Esophagus squamous epithelium (tissue), 5 donors: ENCODE results near the gene SYT17. TPM values are rescaled to one million over a fixed set of nuclear protein-coding genes. Genes with fewer than 3 reads are reported as not detected.

Experiments used
- DNase-seq: peaks from one replicate; lab custom pipeline; 2025; lab: John Stamatoyannopoulos, UW
- H3K27ac ChIP-seq, 4 donors: fragments of 200-600 bp; sonication (generic); one replicate each; pipeline ENCODE4 v1.5.1; 2016 to 2019; ENCODE audit warnings: mild to moderate bottlenecking in 1 of 4
- H3K27me3 ChIP-seq, 4 donors: fragments of 200-600 bp; sonication (generic); 1 replicate in 3 of 4; 2 replicates in 1 of 4; pipeline versions ENCODE4 v1.5.1 to v1.6.0; 2017 to 2021; ENCODE audit warnings: antibody characterized with exemption in 1 of 4
- H3K36me3 ChIP-seq, 3 donors: fragments of 200-600 bp; sonication (generic); one replicate each; pipeline ENCODE4 v1.5.1; 2016 to 2019
- H3K4me1 ChIP-seq, 3 donors: fragments of 200-600 bp; sonication (generic); one replicate each; pipeline ENCODE4 v1.5.1; 2017 to 2019
- H3K4me3 ChIP-seq, 4 donors: fragments of 200-600 bp; sonication (generic); 1 replicate in 3 of 4; 2 replicates in 1 of 4; pipeline ENCODE4 v1.5.1; 2016 to 2019; ENCODE audit warnings: mild to moderate bottlenecking in 2 of 4, moderate library complexity in 1 of 4
- H3K9me3 ChIP-seq, 3 donors: fragments of 200-600 bp; sonication (generic); one replicate each; pipeline ENCODE4 v1.5.1; 2016 to 2019
- CTCF ChIP-seq, 6 experiments: fragments of 450-650 bp in 4 of 6; fragments of 200-600 bp in 2 of 6; sonication (generic) in 2 of 6; IDR thresholded peaks; one replicate each; pipeline ENCODE4 v1.5.1; 2016 to 2019; ENCODE audit warnings: antibody characterized with exemption in 6 of 6, mild to moderate bottlenecking in 4 of 6, moderate library complexity in 4 of 6
- POLR2A ChIP-seq, 4 donors: fragments of 450-650 bp; IDR thresholded peaks; one replicate each; pipeline ENCODE4 v1.6.1; 2017; ENCODE audit warnings: antibody characterized with exemption in 4 of 4, mild to moderate bottlenecking in 4 of 4, moderate library complexity in 3 of 4
- WGBS, 2 donors: methylation state at CpG; one replicate each; pipeline ENCODE4 v1.1.5; 2018; 5-methylcytosine and 5-hydroxymethylcytosine counted together
- intact Hi-C: fragments of 100-400 bp; cut with DNase I; formaldehyde crosslinking; loops from one replicate; pipeline ENCODE4 v1.15.0; 2022
- total RNA-seq, 4 donors: library from RNA; depleted of rRNA; stranded (reverse); fragments of >200 nt; gene quantifications; one replicate each; pipeline ENCODE4 v1.1.0, GENCODE V29; 2016
- donor health status: DM: yes; HTN: yes; CAD: no.

SYT17 gene
- total RNA-seq, 4 donors from 2014 or later = 0.88 to 7.6 (median 4.7) TPM

GRCh38 chr16:19299565-19299964, 131.5 kb downstream of the SYT17 start:
- H3K9me3 ChIP-seq = no peaks in the 10 kb centered on the region
- intact Hi-C loops = no loop called here
- DNase-seq = no peak
- no peak overlapping the region for H3K4me3 ChIP-seq
- no peaks in the 10 kb centered on the region for H3K36me3 ChIP-seq
- no peak overlapping the region for H3K27ac ChIP-seq
- no peaks in the 10 kb centered on the region for H3K27me3 ChIP-seq
- WGBS, 2 donors = 67 to 79% methylated on average over 1 to 2 of the region's 2 CpGs
- no peak for TF ChIP-seq CTCF (IDR thresholded peaks at IDR 0.05)
- no peak for TF ChIP-seq POLR2A (IDR thresholded peaks at IDR 0.05)
- H3K4me1 ChIP-seq = no peaks in the 10 kb centered on the region

DNA sequence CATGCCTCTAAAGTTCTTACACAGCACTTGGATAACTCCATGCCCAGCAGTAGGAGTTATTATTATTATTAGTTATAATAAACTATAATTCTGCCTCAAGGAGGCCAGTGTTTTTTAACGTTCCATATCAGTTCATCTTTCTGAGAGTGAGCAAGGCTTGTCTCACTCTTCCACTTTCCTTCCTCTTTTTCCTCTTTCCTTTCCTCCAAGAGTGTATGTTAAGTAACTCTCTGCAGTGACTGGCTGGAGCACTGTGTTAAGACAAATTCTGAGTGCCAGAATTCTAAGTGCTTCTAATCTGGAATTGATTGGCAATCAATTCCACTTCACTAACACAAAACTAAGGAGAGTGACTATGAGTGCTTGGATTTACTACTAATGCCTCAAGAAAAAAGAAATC, 133.9 kb downstream of the SYT17 start:
- H3K27ac ChIP-seq = no peak overlapping the region
- H3K4me3 ChIP-seq = no peak overlapping the region
- H3K9me3 ChIP-seq = no peaks in the 10 kb centered on the region
- H3K36me3 ChIP-seq = no peaks in the 10 kb centered on the region
- intact Hi-C loops = no loop called here
- WGBS, 2 donors = 10 to 14% methylated on average over 1 of the region's 1 CpG
- DNase-seq = no peak
- H3K4me1 ChIP-seq = no peaks in the 10 kb centered on the region
- TF ChIP-seq POLR2A (IDR thresholded peaks at IDR 0.05) = no peak
- no peak for TF ChIP-seq CTCF (IDR thresholded peaks at IDR 0.05)
- H3K27me3 ChIP-seq = no peaks in the 10 kb centered on the region

- 39 to 47% methylated on average over 2 of the region's 2 CpGs for WGBS, 2 donors
- no peaks in the 10 kb centered on the region for H3K4me1 ChIP-seq
- peaks cover 0 to 5% (median 0%) of the 10 kb centered on the region in 4 donors for H3K27me3 ChIP-seq
- no peaks in the 10 kb centered on the region for H3K9me3 ChIP-seq
- H3K4me3 ChIP-seq = no peak overlapping the region
- intact Hi-C loops = no loop called here
- no peaks in the 10 kb centered on the region for H3K36me3 ChIP-seq
- H3K27ac ChIP-seq = no peak overlapping the region
- TF ChIP-seq POLR2A (IDR thresholded peaks at IDR 0.05) = no peak
- no peak for TF ChIP-seq CTCF (IDR thresholded peaks at IDR 0.05)
- no peak for DNase-seq
Measured at GRCh38 chr16:19304750-19305149, 136.7 kb downstream of the SYT17 start.

GRCh38 chr16:19305443-19305842, 137.4 kb downstream of the SYT17 start:
- DNase-seq = no peak
- no peaks in the 10 kb centered on the region for H3K9me3 ChIP-seq
- peaks cover 0 to 5% (median 0%) of the 10 kb centered on the region in 4 donors for H3K27me3 ChIP-seq
- H3K4me1 ChIP-seq = no peaks in the 10 kb centered on the region
- no peak for TF ChIP-seq CTCF (IDR thresholded peaks at IDR 0.05)
- TF ChIP-seq POLR2A (IDR thresholded peaks at IDR 0.05) = no peak
- no peaks in the 10 kb centered on the region for H3K36me3 ChIP-seq
- no peak overlapping the region for H3K4me3 ChIP-seq
- WGBS, 2 donors = 84 to 85% methylated on average over 2 of the region's 2 CpGs
- no peak overlapping the region for H3K27ac ChIP-seq
- intact Hi-C loops = no loop called here

DNA sequence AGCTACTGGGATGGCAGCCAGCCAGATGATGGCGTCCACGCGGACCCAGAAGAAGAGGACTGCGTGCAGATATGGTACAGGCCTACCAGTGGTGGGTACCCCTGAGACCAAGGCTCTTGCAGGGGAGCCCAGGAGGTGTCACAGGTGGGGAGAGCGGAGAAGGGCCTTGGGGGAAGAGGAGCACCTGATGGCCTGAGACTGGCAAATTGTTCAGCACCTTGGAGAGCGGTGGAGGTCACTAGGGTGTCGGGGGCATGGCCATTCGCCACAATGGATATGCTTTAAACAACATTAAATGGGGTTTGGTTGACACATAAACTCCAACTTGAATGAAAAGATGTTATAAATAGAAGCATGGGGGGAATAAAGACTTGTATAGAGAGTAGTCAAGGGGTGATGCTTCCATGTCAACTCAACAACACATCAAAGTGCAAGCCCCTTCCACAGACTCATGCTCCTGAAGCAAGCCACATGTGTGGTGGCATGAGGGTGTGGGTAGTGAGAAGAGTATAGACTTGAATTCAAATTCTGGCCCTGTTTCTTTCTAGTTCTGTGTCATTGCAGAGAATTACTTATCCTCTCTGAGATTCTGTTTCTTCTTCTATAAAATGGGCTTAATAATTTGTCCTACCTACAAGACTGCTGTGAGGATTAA, 139.7 kb downstream of the SYT17 start:
- no peaks in the 10 kb centered on the region for H3K9me3 ChIP-seq
- peaks cover 0 to 5% (median 0%) of the 10 kb centered on the region in 4 donors for H3K27me3 ChIP-seq
- no peaks in the 10 kb centered on the region for H3K36me3 ChIP-seq
- 55 to 58% methylated on average over 4 to 8 of the region's 8 CpGs for WGBS, 2 donors
- DNase-seq = no peak
- H3K4me1 ChIP-seq = no peaks in the 10 kb centered on the region
- no peak overlapping the region for H3K27ac ChIP-seq
- no peak overlapping the region for H3K4me3 ChIP-seq
- intact Hi-C loops = no loop called here
- no peak for TF ChIP-seq CTCF (IDR thresholded peaks at IDR 0.05)
- TF ChIP-seq POLR2A (IDR thresholded peaks at IDR 0.05) = no peak
